CD14-positive monocyte (primary cell): ENCODE data around the gene ADAMTS9. TPM values are rescaled to one million over a fixed set of nuclear protein-coding genes. Genes with fewer than 3 reads are reported as not detected.

Experiments used
- DNase-seq, 3 donors: peaks; one replicate each; pipeline ENCODE4 v3.0.0-alpha.2; 2011 to 2022
- H2AFZ ChIP-seq: 2 replicates; pipeline ENCODE4 v1.6.0; 2012; ENCODE audit warnings: mild to moderate bottlenecking, low read depth, low read length, inconsistent platforms; ENCODE audit not compliant: insufficient read depth, poor library complexity, severe bottlenecking
- H3K27ac ChIP-seq, 2 donors: 1 replicate in 1 of 2; 2 replicates in 1 of 2; pipeline ENCODE4 v1.5.1; 2012 to 2013; ENCODE audit warnings: low read length in 2 of 2, control low read depth in 1 of 2, inconsistent platforms in 1 of 2, low read depth in 1 of 2, mild to moderate bottlenecking in 1 of 2
- H3K27me3 ChIP-seq, 2 donors: one replicate each; pipeline versions ENCODE4 v1.6.0 to v1.6.1; 2011 to 2013; ENCODE audit warnings: low read length in 2 of 2; ENCODE audit not compliant: control insufficient read depth in 2 of 2, insufficient read depth in 2 of 2
- H3K36me3 ChIP-seq, 2 donors: replicated peaks in 1 of 2; 1 replicate in 1 of 2; 2 replicates in 1 of 2; pipeline versions ENCODE4 v1.5.1 to v1.6.1; 2012 to 2013; ENCODE audit warnings: low read length in 2 of 2, control low read depth in 1 of 2, inconsistent platforms in 1 of 2, mild to moderate bottlenecking in 1 of 2; ENCODE audit not compliant: insufficient read depth in 2 of 2, control insufficient read depth in 1 of 2
- H3K4me1 ChIP-seq, 2 donors: 1 replicate in 1 of 2; 2 replicates in 1 of 2; pipeline versions ENCODE4 v1.5.1 to v1.6.1; 2012 to 2013; ENCODE audit warnings: low read length in 2 of 2, control low read depth in 1 of 2, inconsistent platforms in 1 of 2, mild to moderate bottlenecking in 1 of 2, moderate library complexity in 1 of 2; ENCODE audit not compliant: insufficient read depth in 2 of 2, control insufficient read depth in 1 of 2
- H3K4me2 ChIP-seq: replicated peaks from 2 replicates; pipeline ENCODE3; 2012; ENCODE audit warnings: low read length, moderate library complexity, mild to moderate bottlenecking; ENCODE audit not compliant: poor library complexity, severe bottlenecking; ENCODE audit errors: extremely low read depth
- H3K4me3 ChIP-seq, 3 experiments: fragments of 200-600 bp in 1 of 3; sonication (generic) in 1 of 3; replicated peaks in 1 of 3; 1 replicate in 2 of 3; 2 replicates in 1 of 3; pipeline ENCODE4 v1.5.1; 2011 to 2013; ENCODE audit warnings: low read length in 3 of 3, mild to moderate bottlenecking in 3 of 3, control low read depth in 2 of 3, low read depth in 2 of 3, inconsistent platforms in 1 of 3, moderate library complexity in 1 of 3
- H3K79me2 ChIP-seq: 2 replicates; pipeline ENCODE4 v1.6.0; 2012; ENCODE audit warnings: mild to moderate bottlenecking, control low read depth, inconsistent platforms, low read length, moderate library complexity; ENCODE audit not compliant: insufficient read depth
- H3K9ac ChIP-seq: 2 replicates; pipeline ENCODE4 v1.6.0; 2017; ENCODE audit warnings: low read length, mild to moderate bottlenecking; ENCODE audit not compliant: insufficient read depth, poor library complexity, severe bottlenecking
- H3K9me3 ChIP-seq, 2 donors: replicated peaks in 1 of 2; 1 replicate in 1 of 2; 2 replicates in 1 of 2; pipeline versions ENCODE4 v1.5.1 to v1.6.1; 2012 to 2013; ENCODE audit warnings: low read length in 2 of 2, control low read depth in 1 of 2; ENCODE audit not compliant: control insufficient read depth in 1 of 2, insufficient read depth in 1 of 2
- H4K20me1 ChIP-seq: 2 replicates; pipeline ENCODE4 v1.6.0; 2012; ENCODE audit warnings: mild to moderate bottlenecking, low read length, control low read depth, moderate library complexity; ENCODE audit not compliant: insufficient read depth
- H3K27ac Mint-ChIP-seq, 7 donors: one replicate each; pipeline ENCODE4 v1.8.0; 2020; ENCODE audit warnings: mild to moderate bottlenecking in 7 of 7, mixed read lengths in 7 of 7, moderate library complexity in 6 of 7, inconsistent platforms in 2 of 7
- H3K27me3 Mint-ChIP-seq, 3 donors: one replicate each; pipeline ENCODE4 v1.8.0; 2021 to 2022; ENCODE audit warnings: low read depth in 3 of 3, mild to moderate bottlenecking in 3 of 3, mixed read lengths in 3 of 3, moderate library complexity in 3 of 3, inconsistent platforms in 1 of 3
- H3K36me3 Mint-ChIP-seq, 2 donors: one replicate each; pipeline ENCODE4 v1.8.0; 2020; ENCODE audit warnings: mixed read lengths in 2 of 2, inconsistent platforms in 1 of 2, mild to moderate bottlenecking in 1 of 2
- H3K4me1 Mint-ChIP-seq: one replicate; pipeline ENCODE4 v1.8.0; 2020; ENCODE audit warnings: mild to moderate bottlenecking, mixed read lengths
- H3K4me3 Mint-ChIP-seq, 2 donors: one replicate each; pipeline ENCODE4 v1.8.0; 2020; ENCODE audit warnings: mild to moderate bottlenecking in 2 of 2, mixed read lengths in 2 of 2, moderate library complexity in 1 of 2
- H3K9me3 Mint-ChIP-seq, 7 donors: one replicate each; pipeline ENCODE4 v1.8.0; 2020 to 2022; ENCODE audit warnings: mixed read lengths in 7 of 7, mild to moderate bottlenecking in 6 of 7, moderate library complexity in 6 of 7, inconsistent platforms in 2 of 7
- WGBS: methylation state at CpG from one replicate; pipeline ENCODE4 v1.1.5; 2013; ENCODE audit warnings: missing lambda C conversion rate; ENCODE audit not compliant: insufficient coverage; 5-methylcytosine and 5-hydroxymethylcytosine counted together
- intact Hi-C, 2 donors: fragments of 100-400 bp; cut with micrococcal nuclease; formaldehyde crosslinking; loops; one replicate each; pipeline versions ENCODE4 v1.15.0 to v1.15.1; 2023
- polyA plus RNA-seq, 3 donors: library from polyadenylated mRNA; depleted of rRNA in 1 of 3; unstranded in 2 of 3; stranded (reverse) in 1 of 3; fragments of 300-500 nt in 2 of 3; fragments of >200 nt in 1 of 3; fragmentation: Illumina TruSeq in 2 of 3; gene quantifications; 1 replicate in 2 of 3; 2 replicates in 1 of 3; pipeline ENCODE4 v1.2.3, GENCODE V29; 2012 to 2021
- TF ChIP-seq, protein P1 (sequence below): fragments of 200-600 bp; IDR thresholded peaks from one replicate; pipeline ENCODE4 v1.8.0; 2022; ENCODE audit warnings: antibody characterized with exemption, mild to moderate bottlenecking

ADAMTS9 gene
- polyA plus RNA-seq, 3 donors, result not detected

DNA sequence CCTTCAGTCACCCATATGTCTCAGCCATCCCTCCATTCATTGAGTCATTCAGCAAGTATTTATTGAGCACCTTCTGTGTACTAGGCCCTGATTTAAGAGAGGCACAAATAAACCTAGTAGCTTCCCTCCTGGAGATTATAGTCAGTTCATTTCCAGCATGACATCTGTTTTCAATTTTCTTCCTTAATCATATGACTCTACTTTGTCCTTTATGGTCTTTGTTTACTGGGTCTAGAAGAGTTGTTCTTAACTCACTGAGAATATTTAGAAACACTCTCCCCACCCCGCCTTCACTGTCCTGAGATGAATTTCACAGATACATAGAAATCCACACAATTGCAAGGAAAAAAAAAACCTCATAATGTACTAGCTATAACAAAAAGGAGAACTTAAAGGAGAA, 44.8 kb upstream of the ADAMTS9 start:
- Histone ChIP-seq H2AFZ (no peak overlapping the region), H4K20me1 (no peaks in the 10 kb centered on the region), H3K27ac (no peak overlapping the region), H3K79me2 (no peaks in the 10 kb centered on the region), H3K4me2 (no peak overlapping the region), H3K9me3 (peaks cover 0 to 6% of the 10 kb centered on the region in 2 donors), H3K9ac (no peak overlapping the region), H3K27me3 (no peaks in the 10 kb centered on the region), H3K4me1 (no peaks in the 10 kb centered on the region), H3K36me3 (no peaks in the 10 kb centered on the region), H3K4me3 (no peak overlapping the region)
- Mint-ChIP-seq H3K4me3 (no peak overlapping the region), H3K36me3 (no peaks in the 10 kb centered on the region), H3K27ac (no peak overlapping the region), H3K9me3 (peaks cover 0 to 10% (median 2%) of the 10 kb centered on the region in 7 donors), H3K27me3 (peaks cover 0 to 1% (median 0%) of the 10 kb centered on the region in 3 donors), H3K4me1 (no peaks in the 10 kb centered on the region)
- intact Hi-C loops, result no loop called here
- TF ChIP-seq, protein P1, sequence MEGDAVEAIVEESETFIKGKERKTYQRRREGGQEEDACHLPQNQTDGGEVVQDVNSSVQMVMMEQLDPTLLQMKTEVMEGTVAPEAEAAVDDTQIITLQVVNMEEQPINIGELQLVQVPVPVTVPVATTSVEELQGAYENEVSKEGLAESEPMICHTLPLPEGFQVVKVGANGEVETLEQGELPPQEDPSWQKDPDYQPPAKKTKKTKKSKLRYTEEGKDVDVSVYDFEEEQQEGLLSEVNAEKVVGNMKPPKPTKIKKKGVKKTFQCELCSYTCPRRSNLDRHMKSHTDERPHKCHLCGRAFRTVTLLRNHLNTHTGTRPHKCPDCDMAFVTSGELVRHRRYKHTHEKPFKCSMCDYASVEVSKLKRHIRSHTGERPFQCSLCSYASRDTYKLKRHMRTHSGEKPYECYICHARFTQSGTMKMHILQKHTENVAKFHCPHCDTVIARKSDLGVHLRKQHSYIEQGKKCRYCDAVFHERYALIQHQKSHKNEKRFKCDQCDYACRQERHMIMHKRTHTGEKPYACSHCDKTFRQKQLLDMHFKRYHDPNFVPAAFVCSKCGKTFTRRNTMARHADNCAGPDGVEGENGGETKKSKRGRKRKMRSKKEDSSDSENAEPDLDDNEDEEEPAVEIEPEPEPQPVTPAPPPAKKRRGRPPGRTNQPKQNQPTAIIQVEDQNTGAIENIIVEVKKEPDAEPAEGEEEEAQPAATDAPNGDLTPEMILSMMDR, result no peak
- no CpG with 5 or more reads among the region's 1 CpG for WGBS
- DNase-seq, result no peak

DNA sequence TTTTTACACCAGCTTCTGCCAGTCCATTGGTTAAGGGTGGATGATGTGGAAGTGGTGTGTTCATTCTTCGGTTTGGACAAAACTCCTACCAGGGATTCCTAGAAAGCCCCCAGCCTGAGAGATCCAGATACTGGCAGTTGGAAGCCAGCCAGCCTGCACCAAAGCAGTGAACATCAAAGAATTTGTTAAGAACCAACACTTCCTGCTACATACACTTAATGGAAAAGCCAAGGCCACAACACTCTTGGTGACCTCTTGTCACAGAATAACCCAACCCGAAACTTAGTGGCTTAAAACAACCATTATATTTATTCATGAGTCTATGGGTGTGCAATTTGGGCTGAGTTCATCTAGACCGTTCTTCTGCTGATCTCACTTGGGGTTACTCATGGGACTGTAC, 42.9 kb upstream of the ADAMTS9 start:
- Mint-ChIP-seq H3K27me3 (peaks cover 0 to 1% (median 0%) of the 10 kb centered on the region in 3 donors), H3K4me1 (no peaks in the 10 kb centered on the region), H3K36me3 (no peaks in the 10 kb centered on the region), H3K9me3 (peaks cover 0 to 10% (median 2%) of the 10 kb centered on the region in 7 donors), H3K27ac (no peak overlapping the region), H3K4me3 (no peak overlapping the region)
- H3K4me3 ChIP-seq, result no peak overlapping the region
- no peak overlapping the region for H3K27ac ChIP-seq
- peaks cover 0 to 6% of the 10 kb centered on the region in 2 donors for H3K9me3 ChIP-seq
- no peaks in the 10 kb centered on the region for H3K27me3 ChIP-seq
- intact Hi-C loops, result no loop called here
- no peak overlapping the region for H2AFZ ChIP-seq
- H3K36me3 ChIP-seq, result no peaks in the 10 kb centered on the region
- no peak for DNase-seq
- H4K20me1 ChIP-seq, result no peaks in the 10 kb centered on the region
- TF ChIP-seq, protein P1, result no peak
- H3K9ac ChIP-seq, result no peak overlapping the region
- H3K4me2 ChIP-seq, result no peak overlapping the region
- no peaks in the 10 kb centered on the region for H3K79me2 ChIP-seq
- H3K4me1 ChIP-seq, result no peaks in the 10 kb centered on the region
- no CpG with 5 or more reads among the region's 3 CpGs for WGBS
